Neuron (in vitro differentiated cells): Measurements from ENCODE around the gene AEBP1.
A peak's percentile ranks its signal among the peaks of the same experiment; 100 is the strongest.

Source experiments
- H2AFZ ChIP-seq: one replicate; pipeline ENCODE4 v1.6.1; 2013; ENCODE audit warnings: low read depth, mild to moderate bottlenecking, inconsistent platforms, low read length, moderate library complexity
- H3K27me3 ChIP-seq: one replicate; pipeline ENCODE4 v1.6.1; 2013; ENCODE audit warnings: low read length; ENCODE audit not compliant: insufficient read depth
- H3K36me3 ChIP-seq: one replicate; pipeline ENCODE4 v1.6.1; 2013; ENCODE audit warnings: low read length; ENCODE audit not compliant: insufficient read depth
- H3K4me1 ChIP-seq: one replicate; pipeline ENCODE4 v1.6.1; 2013; ENCODE audit warnings: low read length; ENCODE audit not compliant: insufficient read depth
- H3K4me3 ChIP-seq: 2 replicates; pipeline ENCODE4 v1.5.1; 2013; ENCODE audit warnings: mild to moderate bottlenecking, low read length, moderate library complexity
- H3K9me3 ChIP-seq: one replicate; pipeline ENCODE4 v1.6.1; 2013; ENCODE audit warnings: low read length

Gene AEBP1

DNA sequence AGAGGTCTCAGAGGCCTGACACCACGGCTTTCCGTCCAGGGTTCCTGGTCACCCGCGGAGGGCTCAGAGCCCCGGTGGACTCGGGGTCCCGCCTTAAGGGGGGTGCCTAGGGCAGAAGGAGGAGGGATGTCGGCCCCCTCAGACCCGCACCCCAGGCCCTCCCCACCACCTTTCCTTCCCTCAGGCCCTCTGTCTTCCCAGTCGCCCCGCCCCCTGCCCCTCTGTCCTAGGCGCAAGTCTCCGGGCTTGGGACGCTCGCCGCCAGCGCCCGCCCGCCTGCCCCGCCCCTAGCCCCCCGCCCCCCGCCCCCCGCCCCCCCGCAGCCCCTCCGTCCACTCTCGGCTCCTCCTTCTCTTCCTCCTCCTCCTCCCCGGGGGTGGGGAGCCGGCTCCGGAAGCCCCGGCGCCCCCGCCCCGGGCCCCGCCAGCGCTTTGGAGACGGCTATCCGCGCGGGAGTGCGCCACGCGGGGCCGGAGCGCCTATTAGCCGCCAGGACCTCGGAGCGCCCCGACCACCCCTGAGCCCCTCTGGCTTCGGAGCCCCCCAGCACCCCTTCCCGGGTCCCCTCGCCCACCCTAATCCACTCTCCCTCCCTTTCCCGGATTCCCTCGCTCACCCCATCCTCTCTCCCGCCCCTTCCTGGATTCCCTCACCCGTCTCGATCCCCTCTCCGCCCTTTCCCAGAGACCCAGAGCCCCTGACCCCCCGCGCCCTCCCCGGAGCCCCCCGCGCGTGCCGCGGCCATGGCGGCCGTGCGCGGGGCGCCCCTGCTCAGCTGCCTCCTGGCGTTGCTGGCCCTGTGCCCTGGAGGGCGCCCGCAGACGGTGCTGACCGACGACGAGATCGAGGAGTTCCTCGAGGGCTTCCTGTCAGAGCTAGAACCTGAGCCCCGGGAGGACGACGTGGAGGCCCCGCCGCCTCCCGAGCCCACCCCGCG is at the start of gene AEBP1:
AEBP1 (plus strand) TSS at position 423 of the 937 bp plus-strand sequence; CDS start at position 744, 321 bp downstream.
- Histone ChIP-seq H3K9me3 (no peaks in the 10 kb centered on the region), H3K36me3 (no peaks in the 10 kb centered on the region), H3K4me1 (peaks cover 14% of the 10 kb centered on the region), H2AFZ (no peak within 1 kb of the TSS), H3K4me3 (peak within 1 kb of the TSS; percentile 21), H3K27me3 (peaks cover 4% of the 10 kb centered on the region)

DNA sequence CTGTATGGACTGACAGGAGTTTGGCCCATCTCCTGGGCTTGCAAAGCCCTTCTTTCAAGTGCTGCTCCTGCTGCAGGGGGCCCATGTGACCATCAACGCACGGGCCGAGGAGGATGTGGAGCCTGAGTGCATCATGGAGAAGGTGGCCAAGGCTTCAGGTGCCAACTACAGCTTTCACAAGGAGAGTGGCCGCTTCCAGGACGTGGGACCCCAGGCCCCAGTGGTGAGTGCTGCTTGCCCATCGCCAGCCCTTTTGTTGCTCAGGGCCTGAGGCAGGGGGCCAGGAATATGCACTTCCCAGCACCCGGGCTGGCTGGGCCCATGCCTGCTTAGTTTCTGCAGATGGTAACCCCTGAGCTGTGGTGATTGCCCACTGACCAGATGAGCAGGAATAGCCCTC is 47.5 kb upstream of the AEBP1 start:
- no peaks in the 10 kb centered on the region for H3K4me1 ChIP-seq
- H3K36me3 ChIP-seq: peaks cover 75% of the 10 kb centered on the region
- H3K9me3 ChIP-seq: peaks cover 2% of the 10 kb centered on the region
- no peaks in the 10 kb centered on the region for H3K27me3 ChIP-seq
- no peak overlapping the region for H2AFZ ChIP-seq
- no peak overlapping the region for H3K4me3 ChIP-seq

DNA sequence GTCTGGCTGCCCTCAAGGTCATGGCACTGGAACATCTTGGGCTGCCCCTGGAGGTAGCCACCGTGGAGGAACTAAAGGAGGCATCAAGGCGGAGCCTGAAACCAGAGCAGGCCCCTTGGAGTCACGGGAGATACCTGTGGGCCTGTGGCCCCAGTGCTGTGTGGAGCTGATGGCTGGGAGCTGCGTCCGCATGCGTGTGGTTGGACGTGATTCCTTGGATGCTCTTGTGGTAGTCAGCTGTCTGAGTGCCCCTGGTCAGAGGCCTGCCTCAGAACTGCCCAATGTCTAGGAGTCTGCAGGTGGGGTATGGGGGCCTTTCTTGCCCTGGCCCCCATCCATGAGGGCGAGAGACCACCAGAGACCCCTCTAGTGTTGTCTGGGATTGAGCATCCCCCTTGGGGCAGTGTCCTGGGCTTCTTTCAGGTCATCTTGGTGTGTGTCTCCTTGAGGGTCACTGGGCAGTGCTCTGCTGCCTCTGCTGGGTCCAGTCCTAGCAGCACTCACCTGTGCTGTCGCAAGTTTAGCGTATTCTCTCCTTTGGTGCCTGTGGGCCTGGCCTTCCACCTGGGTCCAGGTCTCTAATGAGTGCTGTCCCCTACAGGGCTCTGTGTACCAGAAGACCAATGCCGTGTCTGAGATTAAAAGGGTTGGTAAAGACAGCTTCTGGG is 46.8 kb upstream of the AEBP1 start:
- Histone ChIP-seq H3K9me3 (peaks cover 2% of the 10 kb centered on the region), H3K4me3 (no peak overlapping the region), H3K36me3 (peaks cover 75% of the 10 kb centered on the region), H3K27me3 (no peaks in the 10 kb centered on the region), H2AFZ (no peak overlapping the region), H3K4me1 (no peaks in the 10 kb centered on the region)

- Histone ChIP-seq H2AFZ (no peak overlapping the region), H3K36me3 (peaks cover 74% of the 10 kb centered on the region), H3K27me3 (no peaks in the 10 kb centered on the region), H3K4me1 (no peaks in the 10 kb centered on the region), H3K9me3 (peaks cover 2% of the 10 kb centered on the region), H3K4me3 (no peak overlapping the region)
Observed at GRCh38 chr7:44057849-44058758, 46.0 kb upstream of the AEBP1 start.

- no peak overlapping the region for H2AFZ ChIP-seq
- peaks cover 71% of the 10 kb centered on the region for H3K36me3 ChIP-seq
- no peak overlapping the region for H3K4me3 ChIP-seq
- H3K4me1 ChIP-seq: peaks cover 3% of the 10 kb centered on the region
- H3K9me3 ChIP-seq: peaks cover 2% of the 10 kb centered on the region
- no peaks in the 10 kb centered on the region for H3K27me3 ChIP-seq
Observed at GRCh38 chr7:44058759-44059218, 45.4 kb upstream of the AEBP1 start.

DNA sequence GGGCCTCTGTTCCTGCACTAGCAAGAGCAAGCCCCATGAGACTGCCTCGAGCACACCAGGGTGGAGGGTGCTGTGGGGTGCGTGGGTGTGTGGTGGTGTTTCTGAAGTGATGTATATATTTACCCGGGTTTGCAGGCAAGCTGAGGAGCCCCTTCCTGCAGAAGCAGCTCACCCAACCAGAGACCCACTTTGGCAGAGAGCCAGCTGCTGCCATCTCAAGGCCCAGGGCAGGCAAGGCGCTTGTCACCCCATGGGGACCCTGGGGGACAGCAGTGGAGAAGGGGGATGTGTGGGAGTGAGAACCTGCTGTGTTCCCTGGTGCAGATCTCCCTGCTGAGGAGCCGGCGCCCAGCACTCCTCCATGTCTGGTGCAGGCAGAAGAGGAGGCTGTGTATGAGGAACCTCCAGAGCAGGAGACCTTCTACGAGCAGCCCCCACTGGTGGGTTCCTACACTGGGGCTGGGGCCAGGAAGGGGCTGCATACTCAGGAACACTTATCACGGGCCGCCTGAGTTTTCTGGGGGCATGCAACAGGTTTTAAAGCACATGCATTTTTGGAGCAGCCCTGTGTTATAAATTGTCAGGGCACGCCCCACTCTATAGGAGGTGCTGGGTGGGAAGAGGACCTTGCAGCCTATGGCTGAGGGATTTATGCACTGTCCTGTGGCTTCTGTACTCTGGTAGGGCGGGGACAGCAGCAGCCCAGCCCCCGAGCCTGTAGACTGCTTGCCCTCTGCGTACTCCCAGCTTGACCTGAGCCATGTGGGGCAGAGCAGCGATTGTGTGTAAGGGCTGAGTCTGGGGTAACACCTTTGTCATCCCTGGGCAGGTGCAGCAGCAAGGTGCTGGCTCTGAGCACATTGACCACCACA is 44.7 kb upstream of the AEBP1 start:
- no peak overlapping the region for H3K4me3 ChIP-seq
- no peaks in the 10 kb centered on the region for H3K27me3 ChIP-seq
- no peak overlapping the region for H2AFZ ChIP-seq
- peaks cover 7% of the 10 kb centered on the region for H3K4me1 ChIP-seq
- H3K9me3 ChIP-seq: peaks cover 2% of the 10 kb centered on the region
- H3K36me3 ChIP-seq: peaks cover 69% of the 10 kb centered on the region

DNA sequence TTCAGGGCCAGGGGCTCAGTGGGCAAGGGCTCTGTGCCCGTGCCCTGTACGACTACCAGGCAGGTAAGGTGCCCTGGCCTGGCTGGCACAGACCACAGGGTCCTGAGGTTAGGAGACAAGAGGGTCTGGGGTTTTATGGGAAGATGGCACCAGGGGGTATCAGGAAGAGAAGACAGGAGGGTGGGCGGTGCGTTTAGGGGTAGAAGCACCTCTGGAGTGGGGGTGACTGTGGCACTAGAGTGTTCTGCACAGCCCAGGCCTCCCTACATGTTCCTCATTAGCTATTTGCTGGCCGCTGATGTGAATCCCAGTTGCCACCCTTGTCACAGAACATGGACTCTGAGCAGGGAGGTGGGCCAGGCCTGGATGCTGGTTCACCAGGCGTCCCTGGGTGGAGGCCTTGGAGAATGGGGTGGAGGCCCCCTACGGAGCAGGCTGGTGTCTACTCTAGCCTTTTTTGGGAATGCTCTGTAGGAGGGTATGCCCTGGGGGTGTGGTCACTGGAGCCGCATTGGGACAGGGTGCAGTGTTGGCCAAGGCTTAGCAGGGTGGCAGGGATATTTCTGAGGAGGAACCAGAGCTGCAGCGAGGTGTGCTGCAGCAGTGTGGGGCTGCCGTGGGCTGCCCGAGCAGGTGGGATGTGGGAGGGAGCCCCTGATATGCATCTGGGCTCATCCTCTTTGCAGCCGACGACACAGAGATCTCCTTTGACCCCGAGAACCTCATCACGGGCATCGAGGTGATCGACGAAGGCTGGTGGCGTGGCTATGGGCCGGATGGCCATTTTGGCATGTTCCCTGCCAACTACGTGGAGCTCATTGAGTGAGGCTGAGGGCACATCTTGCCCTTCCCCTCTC is 43.8 kb upstream of the AEBP1 start:
- Histone ChIP-seq H3K27me3 (no peaks in the 10 kb centered on the region), H3K36me3 (peaks cover 63% of the 10 kb centered on the region), H3K4me3 (no peak overlapping the region), H3K9me3 (no peaks in the 10 kb centered on the region), H3K4me1 (peaks cover 11% of the 10 kb centered on the region), H2AFZ (no peak overlapping the region)

DNA sequence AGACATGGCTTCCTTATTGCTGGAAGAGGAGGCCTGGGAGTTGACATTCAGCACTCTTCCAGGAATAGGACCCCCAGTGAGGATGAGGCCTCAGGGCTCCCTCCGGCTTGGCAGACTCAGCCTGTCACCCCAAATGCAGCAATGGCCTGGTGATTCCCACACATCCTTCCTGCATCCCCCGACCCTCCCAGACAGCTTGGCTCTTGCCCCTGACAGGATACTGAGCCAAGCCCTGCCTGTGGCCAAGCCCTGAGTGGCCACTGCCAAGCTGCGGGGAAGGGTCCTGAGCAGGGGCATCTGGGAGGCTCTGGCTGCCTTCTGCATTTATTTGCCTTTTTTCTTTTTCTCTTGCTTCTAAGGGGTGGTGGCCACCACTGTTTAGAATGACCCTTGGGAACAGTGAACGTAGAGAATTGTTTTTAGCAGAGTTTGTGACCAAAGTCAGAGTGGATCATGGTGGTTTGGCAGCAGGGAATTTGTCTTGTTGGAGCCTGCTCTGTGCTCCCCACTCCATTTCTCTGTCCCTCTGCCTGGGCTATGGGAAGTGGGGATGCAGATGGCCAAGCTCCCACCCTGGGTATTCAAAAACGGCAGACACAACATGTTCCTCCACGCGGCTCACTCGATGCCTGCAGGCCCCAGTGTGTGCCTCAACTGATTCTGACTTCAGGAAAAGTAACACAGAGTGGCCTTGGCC is 43.0 kb upstream of the AEBP1 start:
- peaks cover 60% of the 10 kb centered on the region for H3K36me3 ChIP-seq
- peaks cover 19% of the 10 kb centered on the region for H3K4me1 ChIP-seq
- no peaks in the 10 kb centered on the region for H3K27me3 ChIP-seq
- H3K4me3 ChIP-seq: no peak overlapping the region
- H3K9me3 ChIP-seq: no peaks in the 10 kb centered on the region
- H2AFZ ChIP-seq: no peak overlapping the region

DNA sequence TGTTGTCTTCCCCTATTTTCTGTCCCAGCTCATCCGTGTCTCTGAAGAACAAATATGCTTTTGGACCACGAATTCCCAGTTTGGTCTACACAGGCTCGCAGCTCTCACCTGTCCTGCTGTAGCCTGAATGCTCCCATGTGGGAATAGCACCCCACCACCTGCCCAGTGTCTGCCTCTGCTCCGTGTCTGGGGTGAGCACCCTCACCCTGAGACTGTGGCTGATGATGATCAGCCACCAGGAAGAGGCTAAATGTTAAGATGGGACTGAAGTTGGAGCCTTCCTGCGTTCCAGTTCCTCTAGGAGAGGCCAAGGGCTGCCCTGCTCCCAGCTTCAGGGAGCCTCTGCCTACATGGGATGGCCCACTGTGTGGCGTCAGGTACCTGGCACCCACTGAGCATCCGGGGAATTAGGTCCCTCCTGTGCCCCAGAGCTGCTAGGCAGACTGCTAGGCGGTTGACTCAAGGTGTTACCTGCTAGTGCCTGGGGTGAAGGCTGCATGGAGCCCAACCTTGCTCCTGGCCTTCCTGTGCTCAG is 42.4 kb upstream of the AEBP1 start:
- Histone ChIP-seq H3K4me3 (no peak overlapping the region), H3K4me1 (peaks cover 20% of the 10 kb centered on the region), H3K9me3 (no peaks in the 10 kb centered on the region), H3K36me3 (peaks cover 57% of the 10 kb centered on the region), H3K27me3 (no peaks in the 10 kb centered on the region), H2AFZ (no peak overlapping the region)

- no peak overlapping the region for H2AFZ ChIP-seq
- H3K27me3 ChIP-seq: no peaks in the 10 kb centered on the region
- H3K4me3 ChIP-seq: no peak overlapping the region
- H3K9me3 ChIP-seq: no peaks in the 10 kb centered on the region
- peaks cover 50% of the 10 kb centered on the region for H3K36me3 ChIP-seq
- H3K4me1 ChIP-seq: peaks cover 20% of the 10 kb centered on the region
Observed at GRCh38 chr7:44062180-44062902, 41.8 kb upstream of the AEBP1 start.
